Panc1 (cell line): ENCODE results near the gene MYO1F. TPM values are rescaled to one million over a fixed set of nuclear protein-coding genes. Genes with fewer than 3 reads are reported as not detected.

Source experiments
- ATAC-seq: fragments of 200-7000 bp; cut with Tn5 transposase; 2 replicates; pipeline ENCODE4 v1.9.1; 2020; ENCODE audit warnings: mild to moderate bottlenecking, moderate library complexity
- BruUV-seq: library from RNA; stranded (reverse); fragments of 400-500 nt; replicated peaks from 2 replicates; lab custom pipeline; 2021; lab: Mats Ljungman, UMichigan
- CTCF ChIA-PET: fragments of 300-600 bp; sonication (Branson Sonifier 250); formaldehyde crosslinking; loops from one replicate; lab custom pipeline; 2022; ENCODE audit warnings: antibody characterized with exemption; lab: Charles Lee
- POLR2A ChIA-PET: fragments of 300-600 bp; sonication (Branson Sonifier 250); formaldehyde crosslinking; loops from one replicate; lab custom pipeline; 2022; ENCODE audit warnings: antibody characterized with exemption; lab: Charles Lee
- DNase-seq: peaks from one replicate; pipeline ENCODE4 v3.0.0-alpha.2; 2010; ENCODE audit warnings: low read depth, low spot score
- H3K27ac ChIP-seq: 2 replicates; pipeline ENCODE4 v1.5.1; 2011; ENCODE audit warnings: mild to moderate bottlenecking, low read length, inconsistent platforms
- H3K27me3 ChIP-seq: fragments of 200-500 bp; sonication (Bioruptor generic); 2 replicates; pipeline ENCODE4 v1.6.0; 2014; ENCODE audit warnings: low read length, inconsistent platforms; ENCODE audit not compliant: control insufficient read depth, insufficient read depth
- H3K36me3 ChIP-seq: fragments of 200-500 bp; sonication (Bioruptor generic); 2 replicates; pipeline ENCODE4 v1.5.1; 2014; ENCODE audit warnings: inconsistent platforms, mild to moderate bottlenecking, low read length, moderate library complexity; ENCODE audit not compliant: control insufficient read depth, insufficient read depth
- H3K4me1 ChIP-seq: 2 replicates; pipeline ENCODE4 v1.5.1; 2011; ENCODE audit warnings: inconsistent platforms, mild to moderate bottlenecking, low read length, moderate library complexity; ENCODE audit not compliant: control insufficient read depth, insufficient read depth
- H3K4me3 ChIP-seq, 2 experiments: 2 replicates each; pipeline ENCODE4 v1.5.1; 2011 to 2012; ENCODE audit warnings: low read depth in 2 of 2, low read length in 2 of 2, mild to moderate bottlenecking in 2 of 2, inconsistent platforms in 1 of 2, moderate library complexity in 1 of 2
- H3K9me3 ChIP-seq: fragments of 200-500 bp; sonication (Bioruptor generic); 2 replicates; pipeline ENCODE4 v1.5.1; 2014; ENCODE audit warnings: low read depth, mild to moderate bottlenecking, inconsistent platforms, low read length, moderate library complexity; ENCODE audit not compliant: control insufficient read depth, insufficient read depth
- POLR2AphosphoS5 ChIP-seq: IDR thresholded peaks from 2 replicates; pipeline ENCODE4 v1.6.1; 2012; ENCODE audit warnings: mild to moderate bottlenecking, low read depth, low read length, moderate library complexity
- SIN3A ChIP-seq: IDR thresholded peaks from 2 replicates; pipeline ENCODE4 v1.6.1; 2012; ENCODE audit warnings: low read depth, mild to moderate bottlenecking, low read length, moderate library complexity, borderline replicate concordance; ENCODE audit not compliant: insufficient read depth
- TCF7L2 ChIP-seq: IDR thresholded peaks from 2 replicates; pipeline ENCODE4 v1.6.1; 2011; ENCODE audit warnings: mild to moderate bottlenecking, low read depth, low read length, inconsistent platforms
- in situ Hi-C: cut with HindIII; loops from 2 replicates; pipeline ENCODE4 v1.10.0; 2016; ENCODE audit warnings: low sequenced_read_pairs, low pct_unique_long_range_greater_than_20kb
- intact Hi-C: fragments of 100-400 bp; cut with micrococcal nuclease; formaldehyde crosslinking; loops from one replicate; pipeline ENCODE4 v1.10.0; 2022; ENCODE audit not compliant: unreplicated experiment
- total RNA-seq: library from RNA; stranded (reverse); gene quantifications from one replicate; pipeline ENCODE4 v1.2.1, GENCODE V29; 2021; ENCODE audit not compliant: unreplicated experiment
- TF ChIP-seq, protein P1 (sequence below), 2 experiments: IDR thresholded peaks; 2 replicates each; pipeline ENCODE4 v1.6.1; 2011 to 2012; ENCODE audit warnings: low read depth in 2 of 2, control low read depth in 1 of 2, low read length in 1 of 2, mild to moderate bottlenecking in 1 of 2, moderate library complexity in 1 of 2; ENCODE audit not compliant: insufficient read depth in 1 of 2
- TF ChIP-seq, protein P2 (sequence below): fragments of 450-650 bp; IDR thresholded peaks from 2 replicates; pipeline ENCODE4 v1.5.1; 2017; ENCODE audit warnings: mild to moderate bottlenecking

MYO1F gene
- total RNA-seq, 1 experiment from 2014 or later: 0.33 TPM

DNA sequence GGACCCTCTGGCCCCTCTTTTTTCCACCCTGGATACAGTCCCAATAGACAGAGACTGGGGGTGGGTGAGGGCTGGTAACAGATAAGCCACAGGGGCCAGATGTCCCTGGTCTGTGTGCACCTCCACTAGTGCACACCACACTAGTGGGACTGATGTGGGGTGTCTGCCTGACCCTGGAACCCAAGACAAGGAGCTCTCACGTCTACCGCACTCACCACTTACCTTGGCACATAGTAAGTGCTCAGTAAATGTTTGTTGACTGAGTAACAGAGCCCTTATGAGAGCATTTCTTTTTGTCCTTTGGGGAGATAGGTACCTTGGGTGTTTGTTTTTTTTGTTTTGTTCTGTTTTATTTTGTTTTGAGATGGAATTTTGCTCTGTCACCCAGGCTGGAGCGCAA lies 40.1 kb downstream of the MYO1F start:
- intact Hi-C loops (no loop called here), in situ Hi-C loops (no loop called here)
- ChIA-PET POLR2A (no interaction called here), CTCF (no interaction called here)
- Histone ChIP-seq H3K27me3 (no peaks in the 10 kb centered on the region), H3K36me3 (no peaks in the 10 kb centered on the region), H3K9me3 (no peaks in the 10 kb centered on the region), H3K4me1 (no peaks in the 10 kb centered on the region), H3K4me3 (no peak overlapping the region), H3K27ac (no peak overlapping the region)
- DNase-seq (no peak), ATAC-seq (no peak)
- TF ChIP-seq TCF7L2: no peak
- no peak for TF ChIP-seq POLR2AphosphoS5
- TF ChIP-seq, protein P1, sequence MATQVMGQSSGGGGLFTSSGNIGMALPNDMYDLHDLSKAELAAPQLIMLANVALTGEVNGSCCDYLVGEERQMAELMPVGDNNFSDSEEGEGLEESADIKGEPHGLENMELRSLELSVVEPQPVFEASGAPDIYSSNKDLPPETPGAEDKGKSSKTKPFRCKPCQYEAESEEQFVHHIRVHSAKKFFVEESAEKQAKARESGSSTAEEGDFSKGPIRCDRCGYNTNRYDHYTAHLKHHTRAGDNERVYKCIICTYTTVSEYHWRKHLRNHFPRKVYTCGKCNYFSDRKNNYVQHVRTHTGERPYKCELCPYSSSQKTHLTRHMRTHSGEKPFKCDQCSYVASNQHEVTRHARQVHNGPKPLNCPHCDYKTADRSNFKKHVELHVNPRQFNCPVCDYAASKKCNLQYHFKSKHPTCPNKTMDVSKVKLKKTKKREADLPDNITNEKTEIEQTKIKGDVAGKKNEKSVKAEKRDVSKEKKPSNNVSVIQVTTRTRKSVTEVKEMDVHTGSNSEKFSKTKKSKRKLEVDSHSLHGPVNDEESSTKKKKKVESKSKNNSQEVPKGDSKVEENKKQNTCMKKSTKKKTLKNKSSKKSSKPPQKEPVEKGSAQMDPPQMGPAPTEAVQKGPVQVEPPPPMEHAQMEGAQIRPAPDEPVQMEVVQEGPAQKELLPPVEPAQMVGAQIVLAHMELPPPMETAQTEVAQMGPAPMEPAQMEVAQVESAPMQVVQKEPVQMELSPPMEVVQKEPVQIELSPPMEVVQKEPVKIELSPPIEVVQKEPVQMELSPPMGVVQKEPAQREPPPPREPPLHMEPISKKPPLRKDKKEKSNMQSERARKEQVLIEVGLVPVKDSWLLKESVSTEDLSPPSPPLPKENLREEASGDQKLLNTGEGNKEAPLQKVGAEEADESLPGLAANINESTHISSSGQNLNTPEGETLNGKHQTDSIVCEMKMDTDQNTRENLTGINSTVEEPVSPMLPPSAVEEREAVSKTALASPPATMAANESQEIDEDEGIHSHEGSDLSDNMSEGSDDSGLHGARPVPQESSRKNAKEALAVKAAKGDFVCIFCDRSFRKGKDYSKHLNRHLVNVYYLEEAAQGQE (IDR thresholded peaks at IDR 0.05; ENCODE audit: insufficient read depth in 1 of 2, low read depth in 2 of 2, low read length in 1 of 2): no peak
- TF ChIP-seq, protein P2, sequence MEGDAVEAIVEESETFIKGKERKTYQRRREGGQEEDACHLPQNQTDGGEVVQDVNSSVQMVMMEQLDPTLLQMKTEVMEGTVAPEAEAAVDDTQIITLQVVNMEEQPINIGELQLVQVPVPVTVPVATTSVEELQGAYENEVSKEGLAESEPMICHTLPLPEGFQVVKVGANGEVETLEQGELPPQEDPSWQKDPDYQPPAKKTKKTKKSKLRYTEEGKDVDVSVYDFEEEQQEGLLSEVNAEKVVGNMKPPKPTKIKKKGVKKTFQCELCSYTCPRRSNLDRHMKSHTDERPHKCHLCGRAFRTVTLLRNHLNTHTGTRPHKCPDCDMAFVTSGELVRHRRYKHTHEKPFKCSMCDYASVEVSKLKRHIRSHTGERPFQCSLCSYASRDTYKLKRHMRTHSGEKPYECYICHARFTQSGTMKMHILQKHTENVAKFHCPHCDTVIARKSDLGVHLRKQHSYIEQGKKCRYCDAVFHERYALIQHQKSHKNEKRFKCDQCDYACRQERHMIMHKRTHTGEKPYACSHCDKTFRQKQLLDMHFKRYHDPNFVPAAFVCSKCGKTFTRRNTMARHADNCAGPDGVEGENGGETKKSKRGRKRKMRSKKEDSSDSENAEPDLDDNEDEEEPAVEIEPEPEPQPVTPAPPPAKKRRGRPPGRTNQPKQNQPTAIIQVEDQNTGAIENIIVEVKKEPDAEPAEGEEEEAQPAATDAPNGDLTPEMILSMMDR: no peak
- no peak for TF ChIP-seq SIN3A
- no TSS peak for BruUV-seq

- BruUV-seq: no TSS peak
- Histone ChIP-seq H3K27ac (no peak overlapping the region), H3K9me3 (no peaks in the 10 kb centered on the region), H3K4me1 (no peaks in the 10 kb centered on the region), H3K27me3 (no peaks in the 10 kb centered on the region), H3K36me3 (no peaks in the 10 kb centered on the region), H3K4me3 (no peak overlapping the region)
- no peak for TF ChIP-seq TCF7L2
- TF ChIP-seq POLR2AphosphoS5: no peak
- TF ChIP-seq, protein P2: no peak
- TF ChIP-seq SIN3A: no peak
- TF ChIP-seq, protein P1 (IDR thresholded peaks at IDR 0.05; ENCODE audit: insufficient read depth in 1 of 2, low read depth in 2 of 2, low read length in 1 of 2): no peak
- intact Hi-C loops (no loop called here), in situ Hi-C loops (no loop called here)
- ChIA-PET POLR2A (no interaction called here), CTCF (no interaction called here)
- no peak for DNase-seq
- ATAC-seq: no peak
Observed at GRCh38 chr19:8536282-8536681, 41.0 kb downstream of the MYO1F start.
